Body of pancreas (tissue), 4 donors: ENCODE measurements around the gene DDX19B. TPM values are rescaled to one million over a fixed set of nuclear protein-coding genes. Genes with fewer than 3 reads are reported as not detected.

Experiments
- ATAC-seq: fragments of 150-250 bp; one replicate; pipeline ENCODE4 v1.9.1; 2016
- DNase-seq, 4 donors: peaks; one replicate each; pipeline ENCODE4 v3.0.0-alpha.2; 2019
- H3K27ac ChIP-seq, 4 donors: fragments of 200-600 bp; sonication (generic); 1 replicate in 3 of 4; 2 replicates in 1 of 4; pipeline versions ENCODE4 v1.5.1 to v1.6.1; 2016 to 2019; ENCODE audit warnings: mild to moderate bottlenecking in 1 of 4, mixed read lengths in 1 of 4, moderate library complexity in 1 of 4
- H3K27me3 ChIP-seq, 2 donors: fragments of 200-600 bp; sonication (generic); one replicate each; pipeline ENCODE4 v1.6.0; 2016; ENCODE audit warnings: mild to moderate bottlenecking in 1 of 2
- H3K36me3 ChIP-seq, 2 donors: fragments of 200-600 bp; sonication (generic); replicated peaks in 1 of 2; 2 replicates each; pipeline ENCODE4 v1.5.1; 2016; ENCODE audit warnings: low read depth in 2 of 2; ENCODE audit not compliant: insufficient read depth in 1 of 2
- H3K4me1 ChIP-seq: fragments of 200-600 bp; sonication (generic); one replicate; pipeline ENCODE4 v1.6.0; 2016
- H3K4me3 ChIP-seq, 2 donors: fragments of 200-600 bp; sonication (generic); 1 replicate in 1 of 2; 2 replicates in 1 of 2; pipeline ENCODE4 v1.5.1; 2016 to 2019
- H3K9me3 ChIP-seq, 3 donors: fragments of 200-600 bp; sonication (generic); 1 replicate in 2 of 3; 2 replicates in 1 of 3; pipeline ENCODE4 v1.5.1; 2016
- POLR2A ChIP-seq, 3 donors: fragments of 450-650 bp; IDR thresholded peaks; one replicate each; pipeline ENCODE4 v1.6.1; 2016; ENCODE audit warnings: antibody characterized with exemption in 3 of 3, mild to moderate bottlenecking in 2 of 3
- WGBS, 2 donors: methylation state at CpG; one replicate each; pipeline ENCODE4 v1.1.5; 2017; 5-methylcytosine and 5-hydroxymethylcytosine counted together
- intact Hi-C: fragments of 100-400 bp; cut with DNase I; formaldehyde crosslinking; loops from one replicate; pipeline ENCODE4 v1.15.1; 2023
- total RNA-seq, 2 donors: library from RNA; depleted of rRNA; stranded (reverse); fragments of >200 nt; gene quantifications; one replicate each; pipeline ENCODE4 v1.1.0, GENCODE V29; 2016
- TF ChIP-seq, protein P1 (sequence below), 7 experiments: fragments of 450-650 bp in 4 of 7; fragments of 200-600 bp in 3 of 7; sonication (generic) in 3 of 7; IDR thresholded peaks; one replicate each; pipeline ENCODE4 v1.5.1; 2016 to 2019; ENCODE audit warnings: antibody characterized with exemption in 7 of 7

DDX19B gene
- total RNA-seq, 2 donors from 2014 or later: 31.4 to 37.9 TPM

DNA sequence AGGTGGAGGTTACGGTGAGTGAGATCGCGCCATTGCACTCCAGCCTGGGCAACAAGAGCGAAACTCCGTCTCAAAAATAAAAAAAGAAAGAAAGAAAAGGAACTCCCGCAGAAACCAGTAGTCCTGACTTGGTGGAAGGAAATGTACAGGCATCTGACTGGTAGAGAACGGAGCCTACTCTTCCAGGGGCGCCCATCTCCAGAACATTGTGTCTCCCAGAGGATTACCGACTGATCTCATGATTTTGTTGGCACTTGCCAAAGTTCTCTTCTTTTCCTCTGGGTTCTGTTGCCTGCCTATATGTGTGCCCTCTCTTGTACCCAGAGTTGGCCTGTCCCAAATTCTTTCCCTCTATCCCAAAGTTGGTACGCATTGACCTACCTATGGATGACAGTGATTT is 71.9 kb downstream of the DDX19B start:
- Histone ChIP-seq H3K27ac (no peak overlapping the region), H3K9me3 (no peaks in the 10 kb centered on the region), H3K4me1 (peaks cover 11% of the 10 kb centered on the region), H3K4me3 (no peak overlapping the region), H3K36me3 (peaks cover 0 to 40% of the 10 kb centered on the region in 2 donors), H3K27me3 (no peaks in the 10 kb centered on the region)
- ATAC-seq: no peak
- DNase-seq: no peak
- 94 to 96% methylated on average over 10 of the region's 10 CpGs for WGBS, 2 donors
- intact Hi-C loops: no loop called here
- TF ChIP-seq, protein P1, sequence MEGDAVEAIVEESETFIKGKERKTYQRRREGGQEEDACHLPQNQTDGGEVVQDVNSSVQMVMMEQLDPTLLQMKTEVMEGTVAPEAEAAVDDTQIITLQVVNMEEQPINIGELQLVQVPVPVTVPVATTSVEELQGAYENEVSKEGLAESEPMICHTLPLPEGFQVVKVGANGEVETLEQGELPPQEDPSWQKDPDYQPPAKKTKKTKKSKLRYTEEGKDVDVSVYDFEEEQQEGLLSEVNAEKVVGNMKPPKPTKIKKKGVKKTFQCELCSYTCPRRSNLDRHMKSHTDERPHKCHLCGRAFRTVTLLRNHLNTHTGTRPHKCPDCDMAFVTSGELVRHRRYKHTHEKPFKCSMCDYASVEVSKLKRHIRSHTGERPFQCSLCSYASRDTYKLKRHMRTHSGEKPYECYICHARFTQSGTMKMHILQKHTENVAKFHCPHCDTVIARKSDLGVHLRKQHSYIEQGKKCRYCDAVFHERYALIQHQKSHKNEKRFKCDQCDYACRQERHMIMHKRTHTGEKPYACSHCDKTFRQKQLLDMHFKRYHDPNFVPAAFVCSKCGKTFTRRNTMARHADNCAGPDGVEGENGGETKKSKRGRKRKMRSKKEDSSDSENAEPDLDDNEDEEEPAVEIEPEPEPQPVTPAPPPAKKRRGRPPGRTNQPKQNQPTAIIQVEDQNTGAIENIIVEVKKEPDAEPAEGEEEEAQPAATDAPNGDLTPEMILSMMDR (IDR thresholded peaks at IDR 0.05): no peak
- no peak for TF ChIP-seq POLR2A (IDR thresholded peaks at IDR 0.05)

DNA sequence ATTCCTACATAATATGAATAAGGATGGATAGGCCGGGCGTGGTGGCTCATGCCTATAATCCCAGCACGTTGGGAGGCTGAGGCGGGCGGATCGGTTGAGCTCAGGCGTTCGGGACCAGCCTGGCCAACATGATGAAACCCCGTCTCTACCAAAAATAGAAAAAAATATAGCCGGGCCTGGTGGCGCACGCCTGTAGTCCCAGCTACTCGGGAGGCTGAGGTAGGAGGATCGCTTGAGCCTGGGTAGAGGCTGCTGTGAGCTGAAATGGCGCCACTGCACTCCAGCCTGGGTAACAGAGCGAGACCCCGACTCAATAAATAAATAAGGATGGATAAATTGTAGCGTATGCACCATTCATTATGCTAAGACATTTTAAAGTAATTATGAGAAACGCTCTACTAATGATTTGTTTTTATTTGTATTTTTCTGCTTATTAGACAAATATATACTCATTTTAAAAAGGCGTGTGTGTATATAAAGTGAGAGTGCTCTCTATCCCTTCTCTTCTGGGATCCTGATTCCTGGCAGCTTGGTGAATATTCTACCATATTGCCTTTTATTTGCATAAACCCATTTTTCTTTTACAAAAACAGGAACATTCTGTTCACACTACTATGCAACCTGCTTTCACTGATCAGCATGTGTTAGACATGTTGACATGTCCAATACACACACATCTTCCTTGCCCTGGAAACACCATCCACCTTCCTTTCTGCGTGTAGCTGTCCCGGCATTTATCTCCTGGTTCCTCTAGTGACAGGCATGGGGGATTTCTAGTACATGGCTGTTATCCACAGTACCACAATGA is 74.1 kb downstream of the DDX19B start:
- Histone ChIP-seq H3K27ac (no peak overlapping the region), H3K9me3 (no peaks in the 10 kb centered on the region), H3K4me3 (no peak overlapping the region), H3K27me3 (no peaks in the 10 kb centered on the region), H3K36me3 (peaks cover 0 to 35% of the 10 kb centered on the region in 2 donors), H3K4me1 (peaks cover 11% of the 10 kb centered on the region)
- TF ChIP-seq, protein P1 (IDR thresholded peaks at IDR 0.05): no peak
- no peak for ATAC-seq
- intact Hi-C loops: no loop called here
- WGBS, 2 donors: 93 to 97% methylated on average over 22 of the region's 22 CpGs
- DNase-seq: no peak

DNA sequence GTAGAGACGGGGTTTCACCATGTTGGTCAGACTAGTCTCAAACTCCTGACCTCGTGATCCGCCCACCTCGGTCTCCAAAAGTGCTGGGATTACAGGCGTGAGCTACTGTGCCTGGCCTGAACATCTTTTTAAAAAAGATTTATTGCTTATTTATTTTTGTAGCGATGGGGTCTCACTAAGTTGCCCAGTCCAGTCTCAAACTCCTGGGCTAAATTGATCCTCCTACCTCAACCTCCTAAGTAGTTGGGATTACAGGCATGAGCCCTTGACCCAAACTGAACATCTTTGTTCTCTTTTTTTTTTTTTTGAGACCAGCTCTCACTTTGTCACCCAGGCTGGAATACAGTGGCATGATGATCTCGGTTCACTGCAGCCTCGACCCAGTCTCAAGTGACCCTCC is 75.2 kb downstream of the DDX19B start:
- Histone ChIP-seq H3K27ac (no peak overlapping the region), H3K36me3 (peaks cover 0 to 33% of the 10 kb centered on the region in 2 donors)
- intact Hi-C loops: no loop called here

DNA sequence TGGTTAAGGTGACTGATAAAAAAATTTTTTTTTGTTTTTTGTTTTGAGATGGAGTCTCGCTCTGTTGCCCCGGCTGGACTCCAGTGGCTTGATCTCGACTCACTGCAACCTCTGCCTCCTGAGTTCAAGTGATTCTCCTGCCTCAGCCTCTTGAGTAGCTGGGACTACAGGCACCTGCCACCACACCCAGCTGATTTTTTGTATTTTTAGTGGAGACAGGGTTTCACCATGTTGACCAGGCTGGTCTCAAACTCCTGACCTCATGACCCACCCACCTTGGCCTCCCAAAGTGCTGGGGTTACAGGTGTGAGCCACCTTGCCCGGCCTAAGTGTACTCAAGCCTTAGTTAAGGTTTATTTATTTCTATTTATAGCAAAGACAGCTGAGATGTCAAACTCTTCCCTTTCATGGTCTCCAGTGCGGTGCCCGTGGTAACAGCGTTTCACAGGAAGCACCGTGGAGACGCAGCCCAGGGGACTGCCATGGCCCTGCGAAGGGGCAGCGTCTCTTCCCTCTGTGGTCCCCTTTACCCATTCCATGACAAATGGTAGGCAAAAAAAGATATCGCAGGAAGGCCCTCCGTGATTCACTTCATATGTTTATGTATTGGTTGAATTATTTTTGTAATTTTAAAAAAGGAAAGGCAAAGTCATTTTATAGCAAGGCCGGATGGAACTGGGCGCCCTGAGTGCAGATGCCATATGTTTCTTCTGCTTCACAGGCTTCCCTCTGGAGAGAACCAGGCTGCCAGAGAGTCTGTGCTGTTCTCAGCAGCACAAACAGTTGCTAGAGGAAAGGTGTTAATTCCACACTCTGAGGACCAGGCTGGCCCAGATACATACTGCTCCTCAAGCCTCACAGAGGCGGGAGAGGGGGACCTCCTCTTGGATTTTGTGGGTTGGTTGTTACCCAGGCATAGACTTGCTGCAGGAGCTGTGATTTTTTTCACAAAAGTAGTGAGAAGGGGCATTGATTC is 76.9 kb downstream of the DDX19B start:
- Histone ChIP-seq H3K4me3 (no peak overlapping the region), H3K36me3 (peaks cover 0 to 27% of the 10 kb centered on the region in 2 donors), H3K9me3 (no peaks in the 10 kb centered on the region), H3K27me3 (no peaks in the 10 kb centered on the region), H3K27ac (no peak overlapping the region), H3K4me1 (peaks cover 27% of the 10 kb centered on the region)
- DNase-seq: peak in 1 of 4 donors; percentile 14
- no peak for ATAC-seq
- TF ChIP-seq, protein P1 (IDR thresholded peaks at IDR 0.05): no peak
- no peak for TF ChIP-seq POLR2A (IDR thresholded peaks at IDR 0.05)
- intact Hi-C loops: no loop called here
- WGBS, 2 donors: 93 to 94% methylated on average over 16 of the region's 16 CpGs

More for the DNA sequence above, 75.2 kb downstream of the DDX19B start:
- Histone ChIP-seq H3K9me3 (no peaks in the 10 kb centered on the region), H3K4me3 (no peak overlapping the region), H3K4me1 (peaks cover 11% of the 10 kb centered on the region), H3K27me3 (no peaks in the 10 kb centered on the region)
- DNase-seq: no peak
- TF ChIP-seq POLR2A (IDR thresholded peaks at IDR 0.05): no peak
- TF ChIP-seq, protein P1 (IDR thresholded peaks at IDR 0.05): no peak
- ATAC-seq: no peak
- 96 to 100% methylated on average over 8 of the region's 8 CpGs for WGBS, 2 donors
